A673 (cell line): Measurements from ENCODE around the gene CCDC134. TPM values are rescaled to one million over a fixed set of nuclear protein-coding genes. Genes with fewer than 3 reads are reported as not detected.

ENCODE experiments used
- BruUV-seq: library from RNA; stranded (reverse); fragments of 400-500 nt; replicated peaks from 2 replicates; lab custom pipeline; 2021; lab: Mats Ljungman, UMichigan
- CTCF ChIA-PET: fragments of 300-600 bp; sonication (Branson Sonifier 250); formaldehyde crosslinking; loops from one replicate; lab custom pipeline; 2022; ENCODE audit warnings: antibody characterized with exemption; lab: Charles Lee
- POLR2A ChIA-PET: fragments of 300-600 bp; sonication (Branson Sonifier 250); formaldehyde crosslinking; loops from one replicate; lab custom pipeline; 2022; ENCODE audit warnings: antibody characterized with exemption; ENCODE audit not compliant: low non-redundant PET; lab: Charles Lee
- DNase-seq: peaks from one replicate; pipeline ENCODE4 v3.0.0-alpha.2; 2015; ENCODE audit warnings: low spot score
- H3K27ac ChIP-seq: fragments of 200-600 bp; sonication (generic); 2 replicates; pipeline ENCODE4 v1.5.1; 2016; ENCODE audit warnings: mixed run types, low read depth, mild to moderate bottlenecking, mixed read lengths, antibody characterized with exemption, low read length; ENCODE audit not compliant: poor library complexity, severe bottlenecking
- H3K27me3 ChIP-seq: fragments of 200-600 bp; sonication (generic); replicated peaks from 2 replicates; pipeline ENCODE4 v1.6.1; 2017; ENCODE audit warnings: mixed run types, low read depth, mild to moderate bottlenecking, mixed read lengths, antibody characterized with exemption, low read length; ENCODE audit not compliant: insufficient read depth, poor library complexity
- H3K36me3 ChIP-seq: fragments of 200-600 bp; sonication (generic); 2 replicates; pipeline ENCODE4 v1.6.1; 2016; ENCODE audit warnings: mixed run types, mild to moderate bottlenecking, mixed read lengths, antibody characterized with exemption, low read length; ENCODE audit not compliant: insufficient read depth, poor library complexity, severe bottlenecking
- H3K4me1 ChIP-seq: fragments of 200-600 bp; sonication (generic); 2 replicates; pipeline ENCODE4 v1.6.1; 2017; ENCODE audit warnings: mixed run types, mild to moderate bottlenecking, mixed read lengths, antibody characterized with exemption, low read length; ENCODE audit not compliant: insufficient read depth, poor library complexity, severe bottlenecking
- H3K4me3 ChIP-seq: fragments of 200-600 bp; sonication (generic); 2 replicates; pipeline ENCODE4 v1.5.1; 2016; ENCODE audit warnings: low read depth, mixed run types, mild to moderate bottlenecking, mixed read lengths, low read length; ENCODE audit not compliant: poor library complexity, severe bottlenecking
- H3K9me3 ChIP-seq: fragments of 200-600 bp; sonication (generic); 2 replicates; pipeline ENCODE4 v1.6.1; 2016; ENCODE audit warnings: mixed run types, low read depth, mild to moderate bottlenecking, mixed read lengths, antibody characterized with exemption, low read length; ENCODE audit not compliant: poor library complexity, severe bottlenecking
- EZH2 ChIP-seq: fragments of 200-600 bp; sonication (generic); IDR thresholded peaks from 2 replicates; pipeline ENCODE4 v1.6.1; 2017; ENCODE audit warnings: borderline replicate concordance, low read depth, mild to moderate bottlenecking, mixed read lengths, antibody characterized with exemption, low read length; ENCODE audit not compliant: poor library complexity, severe bottlenecking
- intact Hi-C: fragments of 100-400 bp; cut with micrococcal nuclease; formaldehyde crosslinking; loops from one replicate; pipeline ENCODE4 v1.10.0; 2022; ENCODE audit not compliant: unreplicated experiment
- total RNA-seq: library from RNA; stranded (reverse); gene quantifications from 2 replicates; pipeline ENCODE4 v1.2.3, GENCODE V29; 2021
- TF ChIP-seq, protein P1 (sequence below): fragments of 300-800, 200-600 bp; sonication (generic); conservative IDR thresholded peaks from 2 replicates; pipeline ENCODE4 v1.5.1; 2017; ENCODE audit warnings: low read depth, mild to moderate bottlenecking, antibody characterized with exemption, low read length, moderate library complexity, mixed read lengths

CCDC134 gene
- total RNA-seq, 1 experiment from 2014 or later: 27.4 TPM

DNA sequence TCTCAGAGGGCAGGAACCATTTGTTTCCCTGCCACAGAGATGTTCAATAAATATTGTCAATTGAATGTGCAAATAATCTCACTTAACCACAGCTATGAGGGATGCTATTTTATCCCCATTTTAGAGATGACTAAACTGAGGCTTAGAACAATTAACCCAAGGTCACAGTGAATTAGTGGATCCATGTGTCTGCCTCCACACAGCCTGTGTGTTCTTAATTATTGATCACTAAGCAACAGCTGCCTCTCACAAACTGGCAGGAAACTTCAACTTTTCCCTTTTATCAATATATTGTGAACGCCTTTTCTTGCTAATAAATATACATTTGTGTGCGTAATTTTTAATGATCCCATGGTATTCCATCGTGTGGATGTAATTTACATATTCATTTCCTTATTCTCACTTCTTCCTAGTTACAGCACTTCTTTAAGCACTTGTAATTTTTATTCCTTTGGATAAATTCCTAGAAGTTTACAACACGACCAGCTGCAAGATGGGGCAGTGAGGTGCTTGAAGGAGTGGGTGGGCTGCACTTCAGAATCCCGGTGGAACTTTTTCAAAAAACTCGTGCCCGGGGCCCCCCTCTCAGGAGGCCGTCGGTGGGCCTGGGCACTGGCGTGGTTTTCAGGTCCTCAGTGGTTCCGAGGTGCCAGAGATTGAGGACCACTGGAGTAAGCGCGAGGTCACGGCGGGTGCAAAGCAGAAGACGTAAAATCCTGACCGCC, 31.5 kb downstream of the CCDC134 start:
- intact Hi-C loops: no loop called here
- Histone ChIP-seq H3K36me3 (peaks cover 30% of the 10 kb centered on the region), H3K4me3 (peak overlapping the region; percentile 76), H3K4me1 (peaks cover 13% of the 10 kb centered on the region), H3K27ac (peak overlapping the region; percentile 99), H3K9me3 (peaks cover 8% of the 10 kb centered on the region), H3K27me3 (no peaks in the 10 kb centered on the region)
- ChIA-PET CTCF (interaction anchor here (0.8 kb wide), 1 partner anchor 93 kb away, joined by 3 read pairs; no protein-coding TSS in a partner anchor), POLR2A (interaction anchor here (0.6 kb wide), 2 partner anchors 11 to 109 kb away, joined by 3 to 10 read pairs; no protein-coding TSS in a partner anchor)
- peak; percentile 48 for DNase-seq
- TF ChIP-seq, protein P1, sequence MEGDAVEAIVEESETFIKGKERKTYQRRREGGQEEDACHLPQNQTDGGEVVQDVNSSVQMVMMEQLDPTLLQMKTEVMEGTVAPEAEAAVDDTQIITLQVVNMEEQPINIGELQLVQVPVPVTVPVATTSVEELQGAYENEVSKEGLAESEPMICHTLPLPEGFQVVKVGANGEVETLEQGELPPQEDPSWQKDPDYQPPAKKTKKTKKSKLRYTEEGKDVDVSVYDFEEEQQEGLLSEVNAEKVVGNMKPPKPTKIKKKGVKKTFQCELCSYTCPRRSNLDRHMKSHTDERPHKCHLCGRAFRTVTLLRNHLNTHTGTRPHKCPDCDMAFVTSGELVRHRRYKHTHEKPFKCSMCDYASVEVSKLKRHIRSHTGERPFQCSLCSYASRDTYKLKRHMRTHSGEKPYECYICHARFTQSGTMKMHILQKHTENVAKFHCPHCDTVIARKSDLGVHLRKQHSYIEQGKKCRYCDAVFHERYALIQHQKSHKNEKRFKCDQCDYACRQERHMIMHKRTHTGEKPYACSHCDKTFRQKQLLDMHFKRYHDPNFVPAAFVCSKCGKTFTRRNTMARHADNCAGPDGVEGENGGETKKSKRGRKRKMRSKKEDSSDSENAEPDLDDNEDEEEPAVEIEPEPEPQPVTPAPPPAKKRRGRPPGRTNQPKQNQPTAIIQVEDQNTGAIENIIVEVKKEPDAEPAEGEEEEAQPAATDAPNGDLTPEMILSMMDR: no peak
- TF ChIP-seq EZH2: no peak
- BruUV-seq: TSS peak; percentile 84

DNA sequence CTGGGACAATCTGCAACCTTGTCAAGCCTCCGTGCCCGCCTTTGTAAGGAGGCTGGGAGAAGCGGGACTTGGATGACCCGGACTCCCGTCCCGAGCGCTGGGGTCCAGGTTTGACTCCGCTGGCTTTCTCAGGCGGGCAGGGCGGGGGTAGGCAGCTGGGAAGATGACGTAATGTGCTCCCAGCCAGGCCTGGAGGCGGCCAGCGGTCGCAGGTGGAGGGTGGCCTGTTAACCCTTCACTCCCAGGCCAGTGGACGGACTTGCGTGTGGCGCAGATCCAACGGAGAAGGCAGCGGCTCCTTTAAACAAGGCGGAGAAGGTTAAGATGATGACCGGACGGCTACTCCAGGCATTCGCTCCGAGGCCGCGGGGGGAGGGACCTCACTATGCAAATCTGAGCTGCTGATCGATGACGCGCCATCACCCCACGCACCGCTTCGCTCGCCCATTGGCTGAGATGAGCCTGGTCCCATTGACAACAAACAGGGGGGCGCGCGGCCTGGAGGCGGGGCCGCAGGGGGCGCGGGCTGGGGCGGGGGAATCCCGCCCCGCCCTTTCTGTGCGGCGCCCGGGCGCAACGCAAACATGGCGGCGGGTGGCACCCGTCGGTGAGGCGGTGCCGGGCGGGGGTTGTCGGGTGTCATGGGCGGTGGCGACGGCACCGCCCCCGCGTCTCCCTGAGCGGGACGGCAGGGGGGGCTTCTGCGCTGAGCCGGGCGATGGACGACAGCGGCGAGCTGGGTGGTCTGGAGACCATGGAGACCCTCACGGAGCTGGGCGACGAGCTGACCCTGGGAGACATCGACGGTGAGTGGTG, 32.3 kb downstream of the CCDC134 start, which contains the start of gene SREBF2:
Gene SREBF2 (plus strand): TSS at position 553 of the 816 bp plus-strand sequence. CDS start 166 bp downstream, at position 719.
- H3K4me3 ChIP-seq: peak within 1 kb of the TSS; percentile 76
- H3K27ac ChIP-seq: peak within 1 kb of the TSS; percentile 99
- H3K4me1 ChIP-seq: peaks cover 14% of the 10 kb centered on the region
- H3K27me3 ChIP-seq: no peaks in the 10 kb centered on the region
- DNase-seq: peak; percentile 100
- ChIA-PET POLR2A (interaction anchor here (0.6 to 0.7 kb wide), 4 partner anchors 11 to 114 kb away, joined by 3 to 10 read pairs (median 4); partner anchors contain the start of genes CCDC134 and CENPM), CTCF (interaction anchor here (0.6 to 0.8 kb wide), 3 partner anchors 92 to 736 kb away, joined by 3 to 7 read pairs (median 3); no protein-coding TSS in a partner anchor)
- BruUV-seq: no TSS peak
- TF ChIP-seq EZH2: no peak
- TF ChIP-seq, protein P1: no peak
- intact Hi-C loops: no loop called here
- H3K36me3 ChIP-seq: peaks cover 33% of the 10 kb centered on the region
- H3K9me3 ChIP-seq: peaks cover 8% of the 10 kb centered on the region

DNA sequence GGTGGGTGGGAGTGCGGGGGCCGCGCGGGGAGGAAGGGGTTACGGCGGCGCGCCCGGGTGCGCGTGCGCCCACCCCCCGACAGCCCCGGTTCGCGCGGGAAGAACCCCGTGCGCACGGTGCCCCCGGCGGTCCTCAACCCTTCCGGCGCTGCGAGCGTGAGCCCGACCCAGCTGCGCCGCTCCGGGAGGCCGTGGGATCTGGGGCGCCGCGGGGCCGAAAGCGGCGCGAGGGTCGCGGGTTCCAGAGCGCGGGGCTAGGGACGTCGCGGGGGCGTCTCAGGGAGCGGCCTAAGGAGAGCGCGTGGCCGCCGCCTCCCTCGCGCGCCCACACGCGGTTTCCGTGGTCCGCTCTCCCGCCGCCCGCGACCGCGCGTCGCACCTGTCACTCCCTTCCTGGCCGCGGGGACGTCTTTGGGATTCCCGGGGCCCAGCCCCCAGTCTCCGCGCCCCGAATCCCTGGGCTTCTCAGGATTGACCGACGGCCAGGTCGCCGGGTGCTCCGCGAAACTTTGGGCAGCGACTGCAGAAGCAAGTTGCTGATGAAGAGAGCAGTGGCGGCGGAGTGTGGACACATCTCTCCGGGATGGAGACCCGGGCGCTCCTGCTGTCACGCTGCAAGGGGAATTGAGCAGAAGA, 33.0 kb downstream of the CCDC134 start:
- ChIA-PET CTCF (interaction anchor here (0.6 kb wide), 1 partner anchor 92 kb away, joined by 3 read pairs; no protein-coding TSS in a partner anchor), POLR2A (interaction anchor here (0.6 to 0.7 kb wide), 2 partner anchors 33 to 113 kb away, joined by 3 to 4 read pairs; partner anchors contain the start of genes CCDC134 and CENPM)
- Histone ChIP-seq H3K4me3 (peak overlapping the region; percentile 76), H3K9me3 (peaks cover 8% of the 10 kb centered on the region), H3K36me3 (peaks cover 40% of the 10 kb centered on the region), H3K4me1 (peaks cover 19% of the 10 kb centered on the region), H3K27me3 (no peaks in the 10 kb centered on the region), H3K27ac (peak overlapping the region; percentile 99)
- no peak for TF ChIP-seq EZH2
- TF ChIP-seq, protein P1: no peak
- peak; percentile 49 for DNase-seq
- no TSS peak for BruUV-seq
- intact Hi-C loops: no loop called here
